ENCODE measurements around the gene CRY2. TPM values are rescaled to one million over a fixed set of nuclear protein-coding genes. Genes with fewer than 3 reads are reported as not detected.

The CRY2 gene
- total and polyA plus RNA-seq, 2 of the 13 experiments (the other 11 are each of a cell fraction or from before 2014, with no cell fraction given), result 10.1 to 12.2 TPM

GRCh38 chr11:45920531-45921477, 73.5 kb downstream of the CRY2 start (continued):
- no peak for TF ChIP-seq CEBPZ (IDR thresholded peaks at IDR 0.05; ENCODE audit: low read length)
- TF ChIP-seq MATR3 (CRISPR knock-in tag; IDR thresholded peaks at IDR 0.05), result no peak
- no peak for TF ChIP-seq TCF7 (IDR thresholded peaks at IDR 0.05; ENCODE audit: low read depth)
- TF ChIP-seq, protein P1, sequence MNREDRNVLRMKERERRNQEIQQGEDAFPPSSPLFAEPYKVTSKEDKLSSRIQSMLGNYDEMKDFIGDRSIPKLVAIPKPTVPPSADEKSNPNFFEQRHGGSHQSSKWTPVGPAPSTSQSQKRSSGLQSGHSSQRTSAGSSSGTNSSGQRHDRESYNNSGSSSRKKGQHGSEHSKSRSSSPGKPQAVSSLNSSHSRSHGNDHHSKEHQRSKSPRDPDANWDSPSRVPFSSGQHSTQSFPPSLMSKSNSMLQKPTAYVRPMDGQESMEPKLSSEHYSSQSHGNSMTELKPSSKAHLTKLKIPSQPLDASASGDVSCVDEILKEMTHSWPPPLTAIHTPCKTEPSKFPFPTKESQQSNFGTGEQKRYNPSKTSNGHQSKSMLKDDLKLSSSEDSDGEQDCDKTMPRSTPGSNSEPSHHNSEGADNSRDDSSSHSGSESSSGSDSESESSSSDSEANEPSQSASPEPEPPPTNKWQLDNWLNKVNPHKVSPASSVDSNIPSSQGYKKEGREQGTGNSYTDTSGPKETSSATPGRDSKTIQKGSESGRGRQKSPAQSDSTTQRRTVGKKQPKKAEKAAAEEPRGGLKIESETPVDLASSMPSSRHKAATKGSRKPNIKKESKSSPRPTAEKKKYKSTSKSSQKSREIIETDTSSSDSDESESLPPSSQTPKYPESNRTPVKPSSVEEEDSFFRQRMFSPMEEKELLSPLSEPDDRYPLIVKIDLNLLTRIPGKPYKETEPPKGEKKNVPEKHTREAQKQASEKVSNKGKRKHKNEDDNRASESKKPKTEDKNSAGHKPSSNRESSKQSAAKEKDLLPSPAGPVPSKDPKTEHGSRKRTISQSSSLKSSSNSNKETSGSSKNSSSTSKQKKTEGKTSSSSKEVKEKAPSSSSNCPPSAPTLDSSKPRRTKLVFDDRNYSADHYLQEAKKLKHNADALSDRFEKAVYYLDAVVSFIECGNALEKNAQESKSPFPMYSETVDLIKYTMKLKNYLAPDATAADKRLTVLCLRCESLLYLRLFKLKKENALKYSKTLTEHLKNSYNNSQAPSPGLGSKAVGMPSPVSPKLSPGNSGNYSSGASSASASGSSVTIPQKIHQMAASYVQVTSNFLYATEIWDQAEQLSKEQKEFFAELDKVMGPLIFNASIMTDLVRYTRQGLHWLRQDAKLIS (CRISPR knock-in tag; IDR thresholded peaks at IDR 0.05), result no peak

Measured in HepG2 (cell line).